HPDE6-E6E7 (cell line): Measurements from ENCODE around the gene PCK1.

Source experiments
- DNase-seq: peaks from one replicate; pipeline ENCODE4 v3.0.0; 2011; ENCODE audit warnings: missing footprints; ENCODE audit errors: extremely low spot score

PCK1 gene

GRCh38 chr20:57559658-57560553 lies 1.0 kb upstream of the PCK1 start:
- no peak for DNase-seq

- no peak for DNase-seq
Observed at GRCh38 chr20:57561356-57562279, 708 bp downstream of the PCK1 start.

GRCh38 chr20:57562541-57563465 lies 1.9 kb downstream of the PCK1 start:
- no peak for DNase-seq

GRCh38 chr20:57563522-57563921 lies 2.6 kb downstream of the PCK1 start:
- DNase-seq: no peak

- DNase-seq: no peak
Observed at GRCh38 chr20:57564180-57564802, 3.4 kb downstream of the PCK1 start.

GRCh38 chr20:57564951-57565642 lies 4.2 kb downstream of the PCK1 start:
- no peak for DNase-seq

- DNase-seq: no peak
Observed at GRCh38 chr20:57566399-57566798, 5.5 kb downstream of the PCK1 start.

GRCh38 chr20:57566803-57567459 lies 6.0 kb downstream of the PCK1 start:
- DNase-seq: no peak

GRCh38 chr20:57567471-57568079 lies 6.7 kb downstream of the PCK1 start:
- no peak for DNase-seq

GRCh38 chr20:57568088-57568896 lies 7.4 kb downstream of the PCK1 start:
- no peak for DNase-seq

GRCh38 chr20:57568960-57569359 lies 8.1 kb downstream of the PCK1 start:
- no peak for DNase-seq

GRCh38 chr20:57570145-57570850 lies 9.4 kb downstream of the PCK1 start:
- no peak for DNase-seq

- DNase-seq: no peak
Observed at GRCh38 chr20:57570920-57571319, 10.0 kb downstream of the PCK1 start.

GRCh38 chr20:57571782-57572416 lies 11.0 kb downstream of the PCK1 start:
- no peak for DNase-seq

GRCh38 chr20:57573242-57573641 lies 12.3 kb downstream of the PCK1 start:
- no peak for DNase-seq

GRCh38 chr20:57573894-57574293 lies 13.0 kb downstream of the PCK1 start:
- no peak for DNase-seq

GRCh38 chr20:57574954-57575353 lies 14.0 kb downstream of the PCK1 start:
- DNase-seq: no peak
